ENCODE measurements around the gene BLOC1S2. TPM values are rescaled to one million over a fixed set of nuclear protein-coding genes. Genes with fewer than 3 reads are reported as not detected.
"Not testable (repeated sequence)": the region's sequence is repeated elsewhere in the genome, so short reads cannot be mapped to it uniquely, and the experiment has no call there.

The BLOC1S2 gene
- total RNA-seq, 1 donor from 2014 or later, result 9.9 TPM

DNA sequence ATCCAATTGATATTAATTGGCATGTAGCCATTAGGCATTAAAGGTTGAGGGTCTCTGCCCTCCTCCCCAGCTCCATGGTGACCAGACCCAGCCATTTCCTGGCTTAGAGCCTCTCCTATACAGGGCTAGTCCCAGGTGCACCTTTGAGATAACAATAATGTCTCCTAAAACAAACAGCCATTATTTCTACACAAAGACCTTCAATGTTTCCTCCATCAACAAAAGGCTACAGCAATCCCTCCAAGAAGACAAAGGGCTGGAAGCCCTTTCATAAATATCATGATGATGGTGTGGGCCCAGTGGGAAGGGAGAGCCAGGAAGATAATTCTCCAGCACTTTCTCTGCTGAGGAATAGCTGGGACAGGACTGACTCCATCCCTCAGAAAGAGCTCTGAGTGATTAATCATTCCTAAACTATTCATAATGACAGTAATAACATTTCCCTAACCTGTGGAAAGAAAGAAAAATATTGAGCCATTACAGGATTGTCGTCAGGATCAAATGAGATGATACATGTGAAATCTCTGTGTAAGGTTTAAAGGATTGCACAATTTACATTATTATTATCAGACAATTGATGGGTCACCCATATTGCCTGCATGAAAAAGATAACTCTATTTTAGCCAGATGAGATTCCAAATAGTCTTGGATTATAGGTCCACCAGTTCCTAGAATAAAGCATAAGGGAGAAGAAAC lies 33.4 kb upstream of the BLOC1S2 start:
- Histone ChIP-seq H3K4me1 (ENCODE audit: control insufficient read depth in 3 of 3, insufficient read depth in 3 of 3, low read length in 3 of 3) (no peaks in the 10 kb centered on the region), H3K9ac (ENCODE audit: low read depth in 1 of 3, low read length in 3 of 3) (no peak overlapping the region), H3K9me3 (ENCODE audit: control insufficient read depth in 3 of 3, low read length in 3 of 3) (no peaks in the 10 kb centered on the region), H3K4me3 (ENCODE audit: low read length in 3 of 3) (no peak overlapping the region), H3K36me3 (ENCODE audit: control insufficient read depth in 3 of 3, insufficient read depth in 3 of 3, low read length in 3 of 3) (no peaks in the 10 kb centered on the region), H3K27me3 (ENCODE audit: control insufficient read depth in 3 of 3, insufficient read depth in 3 of 3, low read length in 3 of 3) (peaks cover 4 to 15% (median 12%) of the 10 kb centered on the region in 3 donors), H3K27ac (ENCODE audit: low read depth, low read length) (no peak overlapping the region)

DNA sequence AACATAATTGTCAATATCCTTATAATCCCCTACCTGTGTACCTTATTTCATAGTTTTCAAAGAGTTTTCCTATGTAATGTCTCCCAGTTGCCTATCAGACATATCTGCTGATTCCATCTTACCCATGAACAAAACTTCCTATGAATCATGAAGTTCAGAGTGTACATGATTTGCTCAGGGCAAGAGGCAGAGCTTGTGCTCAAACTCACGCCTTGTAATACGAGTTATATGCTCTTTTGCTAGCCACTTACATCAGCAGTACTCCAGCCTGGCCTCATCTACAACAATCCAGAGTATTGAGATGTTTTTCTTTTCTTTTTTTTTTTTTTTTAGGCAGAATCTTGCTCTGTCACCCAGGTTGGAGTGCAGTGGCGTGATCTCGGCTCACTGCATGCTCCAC lies 31.7 kb upstream of the BLOC1S2 start:
- H3K4me1 ChIP-seq (ENCODE audit: control insufficient read depth in 3 of 3, insufficient read depth in 3 of 3, low read length in 3 of 3), result no peaks in the 10 kb centered on the region
- no peak overlapping the region for H3K9ac ChIP-seq (ENCODE audit: low read depth in 1 of 3, low read length in 3 of 3)
- H3K4me3 ChIP-seq (ENCODE audit: low read length in 3 of 3), result no peak overlapping the region
- no peaks in the 10 kb centered on the region for H3K9me3 ChIP-seq (ENCODE audit: control insufficient read depth in 3 of 3, low read length in 3 of 3)
- no peaks in the 10 kb centered on the region for H3K36me3 ChIP-seq (ENCODE audit: control insufficient read depth in 3 of 3, insufficient read depth in 3 of 3, low read length in 3 of 3)
- H3K27ac ChIP-seq (ENCODE audit: low read depth, low read length), result no peak overlapping the region
- H3K27me3 ChIP-seq (ENCODE audit: control insufficient read depth in 3 of 3, insufficient read depth in 3 of 3, low read length in 3 of 3), result peaks cover 4 to 19% (median 12%) of the 10 kb centered on the region in 3 donors

DNA sequence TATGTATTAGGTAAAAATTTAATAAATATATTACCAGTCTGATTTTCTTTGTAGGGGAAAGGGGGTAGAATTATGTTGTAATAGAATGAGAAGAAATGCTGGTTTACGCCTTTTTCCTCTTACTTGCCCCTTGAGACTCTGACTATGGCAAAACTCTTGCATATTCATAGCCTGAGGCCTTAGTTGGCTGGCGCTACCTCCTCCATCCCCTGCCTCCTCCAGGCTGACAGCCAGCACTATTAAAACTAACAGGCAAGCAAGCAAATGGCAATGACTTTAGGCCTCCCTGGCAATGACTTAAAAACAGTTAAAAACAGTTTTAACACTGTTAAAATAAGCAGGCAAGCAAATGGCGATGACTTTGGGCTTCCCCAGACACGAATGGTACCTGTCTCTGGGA lies 29.1 kb upstream of the BLOC1S2 start:
- H3K36me3 ChIP-seq (ENCODE audit: control insufficient read depth in 3 of 3, insufficient read depth in 3 of 3, low read length in 3 of 3), result no peaks in the 10 kb centered on the region
- H3K27ac ChIP-seq (ENCODE audit: low read depth, low read length), result no peak overlapping the region
- no peak overlapping the region for H3K9ac ChIP-seq (ENCODE audit: low read depth in 1 of 3, low read length in 3 of 3)
- no peaks in the 10 kb centered on the region for H3K4me1 ChIP-seq (ENCODE audit: control insufficient read depth in 3 of 3, insufficient read depth in 3 of 3, low read length in 3 of 3)
- no peak overlapping the region for H3K4me3 ChIP-seq (ENCODE audit: low read length in 3 of 3)
- no peaks in the 10 kb centered on the region for H3K9me3 ChIP-seq (ENCODE audit: control insufficient read depth in 3 of 3, low read length in 3 of 3)
- peaks cover 4 to 22% (median 12%) of the 10 kb centered on the region in 3 donors for H3K27me3 ChIP-seq (ENCODE audit: control insufficient read depth in 3 of 3, insufficient read depth in 3 of 3, low read length in 3 of 3)

DNA sequence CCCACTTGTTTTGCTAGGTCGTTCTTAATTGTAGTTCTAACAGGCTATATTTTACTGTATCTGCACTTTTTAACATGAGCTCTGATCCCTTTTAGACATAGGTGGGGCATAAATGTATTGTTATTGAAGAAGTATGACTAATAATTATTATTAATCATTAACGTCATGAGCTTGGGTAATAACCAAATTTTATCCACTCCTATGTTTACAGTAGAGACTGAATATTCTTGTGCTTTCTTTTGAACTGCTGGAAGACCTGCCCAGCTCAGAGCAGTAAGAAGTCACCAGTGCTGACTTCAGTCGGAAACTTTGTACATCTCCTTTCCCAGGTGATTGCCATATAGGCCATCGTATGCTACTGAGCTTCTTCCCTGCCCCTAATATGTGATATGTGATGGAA lies 24.8 kb upstream of the BLOC1S2 start:
- Histone ChIP-seq H3K36me3 (ENCODE audit: control insufficient read depth in 3 of 3, insufficient read depth in 3 of 3, low read length in 3 of 3) (no peaks in the 10 kb centered on the region), H3K27me3 (ENCODE audit: control insufficient read depth in 3 of 3, insufficient read depth in 3 of 3, low read length in 3 of 3) (peaks cover 4 to 15% (median 4%) of the 10 kb centered on the region in 3 donors), H3K4me1 (ENCODE audit: control insufficient read depth in 3 of 3, insufficient read depth in 3 of 3, low read length in 3 of 3) (no peaks in the 10 kb centered on the region), H3K27ac (ENCODE audit: low read depth, low read length) (no peak overlapping the region), H3K9me3 (ENCODE audit: control insufficient read depth in 3 of 3, low read length in 3 of 3) (no peaks in the 10 kb centered on the region), H3K4me3 (ENCODE audit: low read length in 3 of 3) (no peak overlapping the region), H3K9ac (ENCODE audit: low read depth in 1 of 3, low read length in 3 of 3) (no peak overlapping the region)

- H3K9ac ChIP-seq (ENCODE audit: low read depth in 1 of 3, low read length in 3 of 3), result no peak overlapping the region
- H3K27ac ChIP-seq (ENCODE audit: low read depth, low read length), result no peak overlapping the region
- H3K27me3 ChIP-seq (ENCODE audit: control insufficient read depth in 3 of 3, insufficient read depth in 3 of 3, low read length in 3 of 3), result peaks cover 2 to 8% (median 5%) of the 10 kb centered on the region in 3 donors
- H3K36me3 ChIP-seq (ENCODE audit: control insufficient read depth in 3 of 3, insufficient read depth in 3 of 3, low read length in 3 of 3), result no peaks in the 10 kb centered on the region
- H3K4me3 ChIP-seq (ENCODE audit: low read length in 3 of 3), result no peak overlapping the region
- no peaks in the 10 kb centered on the region for H3K9me3 ChIP-seq (ENCODE audit: control insufficient read depth in 3 of 3, low read length in 3 of 3)
- no peaks in the 10 kb centered on the region for H3K4me1 ChIP-seq (ENCODE audit: control insufficient read depth in 3 of 3, insufficient read depth in 3 of 3, low read length in 3 of 3)
Measured at GRCh38 chr10:100307684-100308083, 21.2 kb upstream of the BLOC1S2 start.

GRCh38 chr10:100306861-100307260 lies 20.4 kb upstream of the BLOC1S2 start:
- H3K27me3 ChIP-seq (ENCODE audit: control insufficient read depth in 3 of 3, insufficient read depth in 3 of 3, low read length in 3 of 3), result peaks cover 2 to 8% (median 5%) of the 10 kb centered on the region in 3 donors

GRCh38 chr10:100304414-100304813 lies 17.9 kb upstream of the BLOC1S2 start:
- no peaks in the 10 kb centered on the region for H3K4me1 ChIP-seq (ENCODE audit: control insufficient read depth in 3 of 3, insufficient read depth in 3 of 3, low read length in 3 of 3)
- peaks cover 2 to 5% (median 5%) of the 10 kb centered on the region in 3 donors for H3K27me3 ChIP-seq (ENCODE audit: control insufficient read depth in 3 of 3, insufficient read depth in 3 of 3, low read length in 3 of 3)
- H3K27ac ChIP-seq (ENCODE audit: low read depth, low read length), result no peak overlapping the region
- no peaks in the 10 kb centered on the region for H3K9me3 ChIP-seq (ENCODE audit: control insufficient read depth in 3 of 3, low read length in 3 of 3)
- H3K9ac ChIP-seq (ENCODE audit: low read depth in 1 of 3, low read length in 3 of 3), result no peak overlapping the region
- no peak overlapping the region for H3K4me3 ChIP-seq (ENCODE audit: low read length in 3 of 3)
- H3K36me3 ChIP-seq (ENCODE audit: control insufficient read depth in 3 of 3, insufficient read depth in 3 of 3, low read length in 3 of 3), result no peaks in the 10 kb centered on the region

More at GRCh38 chr10:100306861-100307260, 20.4 kb upstream of the BLOC1S2 start:
- Histone ChIP-seq H3K4me1 (ENCODE audit: control insufficient read depth in 3 of 3, insufficient read depth in 3 of 3, low read length in 3 of 3) (no peaks in the 10 kb centered on the region), H3K36me3 (ENCODE audit: control insufficient read depth in 3 of 3, insufficient read depth in 3 of 3, low read length in 3 of 3) (no peaks in the 10 kb centered on the region), H3K27ac (ENCODE audit: low read depth, low read length) (no peak overlapping the region), H3K4me3 (ENCODE audit: low read length in 3 of 3) (no peak overlapping the region), H3K9ac (ENCODE audit: low read depth in 1 of 3, low read length in 3 of 3) (no peak overlapping the region), H3K9me3 (ENCODE audit: control insufficient read depth in 3 of 3, low read length in 3 of 3) (no peaks in the 10 kb centered on the region)

GRCh38 chr10:100303724-100304319 lies 17.3 kb upstream of the BLOC1S2 start:
- no peak overlapping the region for H3K27ac ChIP-seq (ENCODE audit: low read depth, low read length)
- H3K9ac ChIP-seq (ENCODE audit: low read depth in 1 of 3, low read length in 3 of 3), result no peak overlapping the region
- peaks cover 2 to 5% (median 5%) of the 10 kb centered on the region in 3 donors for H3K27me3 ChIP-seq (ENCODE audit: control insufficient read depth in 3 of 3, insufficient read depth in 3 of 3, low read length in 3 of 3)
- H3K36me3 ChIP-seq (ENCODE audit: control insufficient read depth in 3 of 3, insufficient read depth in 3 of 3, low read length in 3 of 3), result no peaks in the 10 kb centered on the region
- H3K9me3 ChIP-seq (ENCODE audit: control insufficient read depth in 3 of 3, low read length in 3 of 3), result no peaks in the 10 kb centered on the region
- no peak overlapping the region for H3K4me3 ChIP-seq (ENCODE audit: low read length in 3 of 3)
- H3K4me1 ChIP-seq (ENCODE audit: control insufficient read depth in 3 of 3, insufficient read depth in 3 of 3, low read length in 3 of 3), result no peaks in the 10 kb centered on the region

- H3K4me3 ChIP-seq (ENCODE audit: low read length in 3 of 3); H3K9ac ChIP-seq (ENCODE audit: low read depth in 1 of 3, low read length in 3 of 3); H3K36me3 ChIP-seq (ENCODE audit: control insufficient read depth in 3 of 3, insufficient read depth in 3 of 3, low read length in 3 of 3); H3K4me1 ChIP-seq (ENCODE audit: control insufficient read depth in 3 of 3, insufficient read depth in 3 of 3, low read length in 3 of 3); H3K9me3 ChIP-seq (ENCODE audit: control insufficient read depth in 3 of 3, low read length in 3 of 3); H3K27ac ChIP-seq (ENCODE audit: low read depth, low read length): not testable (repeated sequence)
- H3K27me3 ChIP-seq (ENCODE audit: control insufficient read depth in 3 of 3, insufficient read depth in 3 of 3, low read length in 3 of 3), result peaks cover 11 to 19% (median 13%) of the 10 kb centered on the region in 3 donors
Measured at GRCh38 chr10:100301123-100301522, 14.6 kb upstream of the BLOC1S2 start.

DNA sequence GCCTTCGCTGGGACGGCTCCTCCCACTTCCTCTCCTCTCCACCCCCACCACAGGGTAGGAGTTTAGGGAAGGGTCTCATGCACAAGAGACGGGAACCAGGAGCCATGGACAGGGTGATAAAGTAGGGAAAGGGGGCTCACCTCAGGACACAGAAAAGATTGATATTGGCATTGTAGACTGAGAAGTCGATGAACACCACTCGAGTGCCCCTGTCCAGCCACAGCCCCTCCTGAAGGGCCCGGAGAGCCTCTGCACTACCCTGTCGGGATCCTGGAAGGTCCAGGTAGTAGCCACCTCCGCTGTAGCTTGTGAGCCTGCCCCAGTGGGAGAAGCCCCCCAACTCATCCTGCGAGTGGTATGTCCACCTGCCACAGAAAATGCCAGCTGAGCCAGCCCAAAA lies 10.8 kb upstream of the BLOC1S2 start:
- H3K27me3 ChIP-seq (ENCODE audit: control insufficient read depth in 3 of 3, insufficient read depth in 3 of 3, low read length in 3 of 3), result peaks cover 9 to 13% (median 11%) of the 10 kb centered on the region in 3 donors
- H3K4me1 ChIP-seq (ENCODE audit: control insufficient read depth in 3 of 3, insufficient read depth in 3 of 3, low read length in 3 of 3), result no peaks in the 10 kb centered on the region
- no peak overlapping the region for H3K27ac ChIP-seq (ENCODE audit: low read depth, low read length)
- H3K4me3 ChIP-seq (ENCODE audit: low read length in 3 of 3), result no peak overlapping the region
- H3K9ac ChIP-seq (ENCODE audit: low read depth in 1 of 3, low read length in 3 of 3), result no peak overlapping the region
- no peaks in the 10 kb centered on the region for H3K9me3 ChIP-seq (ENCODE audit: control insufficient read depth in 3 of 3, low read length in 3 of 3)
- H3K36me3 ChIP-seq (ENCODE audit: control insufficient read depth in 3 of 3, insufficient read depth in 3 of 3, low read length in 3 of 3), result no peaks in the 10 kb centered on the region

Data from skeletal muscle tissue (tissue), 4 donors.